ENCODE data around the gene CBR3. TPM values are rescaled to one million over a fixed set of nuclear protein-coding genes. Genes with fewer than 3 reads are reported as not detected.

The CBR3 gene
- total and polyA plus RNA-seq, 2 donors: 1.5 to 9.1 TPM

DNA sequence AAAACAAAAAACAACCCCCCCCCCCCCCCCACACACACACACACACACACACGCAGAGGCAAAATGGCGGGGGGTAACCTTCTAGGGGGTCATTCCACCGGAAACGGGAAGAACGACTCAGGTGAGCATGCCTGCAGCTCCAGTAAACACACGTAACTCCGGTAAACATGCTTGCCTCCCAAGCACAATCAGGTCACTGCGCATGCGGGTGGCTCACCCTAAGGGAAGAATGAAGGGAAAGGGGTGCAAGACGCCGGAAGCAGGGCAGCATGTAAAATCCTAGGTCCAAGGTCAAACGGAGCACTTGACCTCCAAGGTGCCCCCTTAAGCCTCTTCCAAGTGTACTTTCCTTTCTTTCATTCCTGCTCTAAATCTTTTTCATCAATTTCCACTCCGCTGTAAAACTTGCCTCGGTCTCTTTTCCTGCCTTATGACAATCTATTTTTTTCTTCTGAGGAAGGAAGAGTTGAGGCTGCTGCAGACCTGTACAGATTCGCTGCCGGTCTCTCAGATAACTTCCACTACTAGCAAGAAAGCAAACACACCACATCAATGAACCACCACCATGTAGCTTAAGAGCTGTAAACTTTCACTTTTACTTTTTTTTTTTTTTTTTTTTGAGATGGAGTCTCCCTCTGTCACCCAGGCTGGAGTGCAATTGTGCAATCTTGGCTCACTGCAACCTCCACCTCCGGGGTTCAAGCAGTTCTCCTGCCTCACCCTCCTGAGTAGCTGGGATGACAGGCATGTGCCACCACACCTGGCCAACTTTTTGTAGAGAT lies 21.0 kb upstream of the CBR3 start:
- Histone ChIP-seq H3K27me3 (ENCODE audit: control insufficient read depth in 2 of 2, insufficient read depth in 1 of 2, low read length in 1 of 2) (no peaks in the 10 kb centered on the region), H3K4me3 (ENCODE audit: low read length in 2 of 2) (peak overlapping the region in 1 of 2 donors; percentile 37), H3K4me1 (ENCODE audit: control insufficient read depth in 2 of 2, insufficient read depth in 2 of 2, low read length in 2 of 2) (peaks cover 12 to 28% of the 10 kb centered on the region in 2 donors), H3K27ac (ENCODE audit: low read depth in 1 of 2, low read length in 1 of 2) (peak overlapping the region; percentile 73 to 94), H3K9me3 (ENCODE audit: control insufficient read depth in 2 of 2, insufficient read depth in 1 of 2, low read length in 1 of 2) (no peaks in the 10 kb centered on the region), H3K36me3 (ENCODE audit: control insufficient read depth in 2 of 2, insufficient read depth in 2 of 2, low read length in 1 of 2) (no peaks in the 10 kb centered on the region)
- WGBS: 44% methylated on average over 17 of the region's 17 CpGs
- DNase-seq (ENCODE audit: low read depth in 6 of 9, low spot score in 9 of 9): peak in 7 of 9 donors; percentile 58 to 87 (median 71)

DNA sequence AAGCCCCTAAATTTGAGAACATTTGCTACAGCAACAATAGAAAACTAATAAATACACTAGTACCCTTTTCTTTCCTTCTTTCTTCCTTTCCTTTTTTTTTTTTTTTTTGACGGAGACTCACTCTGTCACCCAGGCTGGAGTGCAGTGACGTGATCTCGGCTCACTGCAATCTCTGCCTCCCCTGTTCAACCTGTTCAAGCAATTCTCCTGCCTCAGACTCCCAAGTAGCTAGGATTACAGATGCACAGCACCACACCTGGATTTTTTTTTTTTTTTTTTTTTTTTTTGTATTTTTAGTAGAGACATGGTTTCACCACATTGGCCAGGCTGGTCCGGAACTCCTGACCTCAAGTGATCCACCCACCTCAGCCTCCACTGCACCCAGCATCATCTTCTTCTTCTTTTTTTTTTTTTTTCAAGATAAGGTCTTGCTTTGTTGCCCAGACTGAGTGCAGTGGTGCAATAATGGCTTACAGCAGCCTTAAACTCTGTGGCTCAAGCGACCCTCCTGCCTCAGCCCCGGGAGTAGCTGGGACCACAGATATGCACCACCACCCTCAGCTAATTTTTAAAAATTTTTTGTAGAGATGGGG lies 19.6 kb upstream of the CBR3 start:
- 89% methylated on average over 6 of the region's 6 CpGs for WGBS
- no peaks in the 10 kb centered on the region for H3K27me3 ChIP-seq (ENCODE audit: control insufficient read depth in 2 of 2, insufficient read depth in 1 of 2, low read length in 1 of 2)
- peak overlapping the region in 1 of 2 donors; percentile 68 for H3K27ac ChIP-seq (ENCODE audit: low read depth in 1 of 2, low read length in 1 of 2)
- no peaks in the 10 kb centered on the region for H3K36me3 ChIP-seq (ENCODE audit: control insufficient read depth in 2 of 2, insufficient read depth in 2 of 2, low read length in 1 of 2)
- no peak overlapping the region for H3K4me3 ChIP-seq (ENCODE audit: low read length in 2 of 2)
- no peak for DNase-seq (ENCODE audit: low read depth in 6 of 9, low spot score in 9 of 9)
- H3K9me3 ChIP-seq (ENCODE audit: control insufficient read depth in 2 of 2, insufficient read depth in 1 of 2, low read length in 1 of 2): no peaks in the 10 kb centered on the region
- H3K4me1 ChIP-seq (ENCODE audit: control insufficient read depth in 2 of 2, insufficient read depth in 2 of 2, low read length in 2 of 2): peaks cover 17 to 35% of the 10 kb centered on the region in 2 donors

DNA sequence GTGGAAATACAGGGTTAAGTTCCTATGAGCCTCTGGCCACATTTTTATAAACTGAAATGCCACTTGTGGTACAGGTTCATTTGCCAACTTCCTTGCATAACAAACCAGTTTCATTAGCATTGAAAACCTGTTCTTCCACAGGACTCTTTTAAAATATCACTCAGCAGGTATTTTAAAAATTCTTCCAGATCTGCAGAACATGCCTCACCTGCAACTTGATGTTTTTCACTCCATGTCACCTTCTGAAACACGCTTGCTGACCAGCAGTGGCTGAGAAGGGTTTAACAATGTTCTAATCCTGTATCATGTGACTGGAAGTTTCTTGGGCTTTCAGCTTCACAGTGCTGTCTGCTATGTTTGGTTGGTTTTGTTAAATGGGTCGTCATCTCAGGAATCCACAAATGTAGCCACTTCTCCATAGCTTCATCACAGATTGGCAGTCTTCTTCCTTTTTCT lies 17.6 kb upstream of the CBR3 start:
- H3K36me3 ChIP-seq (ENCODE audit: control insufficient read depth in 2 of 2, insufficient read depth in 2 of 2, low read length in 1 of 2): no peaks in the 10 kb centered on the region
- H3K4me3 ChIP-seq (ENCODE audit: low read length in 2 of 2): no peak overlapping the region
- peaks cover 23 to 47% of the 10 kb centered on the region in 2 donors for H3K4me1 ChIP-seq (ENCODE audit: control insufficient read depth in 2 of 2, insufficient read depth in 2 of 2, low read length in 2 of 2)
- no peaks in the 10 kb centered on the region for H3K9me3 ChIP-seq (ENCODE audit: control insufficient read depth in 2 of 2, insufficient read depth in 1 of 2, low read length in 1 of 2)
- no peaks in the 10 kb centered on the region for H3K27me3 ChIP-seq (ENCODE audit: control insufficient read depth in 2 of 2, insufficient read depth in 1 of 2, low read length in 1 of 2)
- 94% methylated on average over 2 of the region's 2 CpGs for WGBS
- DNase-seq (ENCODE audit: low read depth in 6 of 9, low spot score in 9 of 9): no peak
- no peak overlapping the region for H3K27ac ChIP-seq (ENCODE audit: low read depth in 1 of 2, low read length in 1 of 2)

DNA sequence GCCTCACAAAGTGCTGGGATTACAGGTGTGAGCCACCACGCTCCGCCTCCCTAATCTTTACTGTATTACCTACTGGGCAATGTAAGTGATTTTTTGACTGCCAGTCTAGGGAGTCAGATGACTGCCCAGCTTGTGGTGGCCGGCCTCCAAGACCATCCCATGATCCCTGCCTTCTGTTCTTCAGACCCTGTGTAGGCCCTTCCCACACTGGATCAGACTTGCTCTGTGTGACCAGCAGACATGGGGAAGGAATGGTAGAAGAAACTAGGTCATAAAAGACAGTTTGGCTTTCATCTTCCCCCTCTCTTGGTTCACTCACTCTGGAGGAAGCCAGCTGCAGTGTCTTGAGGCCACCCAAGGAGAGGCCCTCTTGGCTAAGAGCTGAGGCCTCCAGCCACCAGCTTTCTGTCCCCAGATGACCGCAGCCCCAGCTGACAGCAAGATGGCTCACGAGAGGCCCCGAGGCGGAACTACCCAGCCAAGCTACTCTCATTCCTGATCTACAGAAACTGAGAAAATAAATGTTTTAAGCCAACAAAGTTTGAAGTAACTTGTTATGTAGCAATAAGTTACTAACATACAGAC lies 14.5 kb upstream of the CBR3 start:
- Histone ChIP-seq H3K4me1 (ENCODE audit: control insufficient read depth in 2 of 2, insufficient read depth in 2 of 2, low read length in 2 of 2) (peaks cover 12 to 22% of the 10 kb centered on the region in 2 donors), H3K27me3 (ENCODE audit: control insufficient read depth in 2 of 2, insufficient read depth in 1 of 2, low read length in 1 of 2) (no peaks in the 10 kb centered on the region), H3K4me3 (ENCODE audit: low read length in 2 of 2) (no peak overlapping the region), H3K9me3 (ENCODE audit: control insufficient read depth in 2 of 2, insufficient read depth in 1 of 2, low read length in 1 of 2) (no peaks in the 10 kb centered on the region), H3K36me3 (ENCODE audit: control insufficient read depth in 2 of 2, insufficient read depth in 2 of 2, low read length in 1 of 2) (no peaks in the 10 kb centered on the region), H3K27ac (ENCODE audit: low read depth in 1 of 2, low read length in 1 of 2) (peak overlapping the region; percentile 65 to 68)
- WGBS: 96% methylated on average over 7 of the region's 7 CpGs
- DNase-seq (ENCODE audit: low read depth in 6 of 9, low spot score in 9 of 9): peak in 1 of 9 donors; percentile 59

DNA sequence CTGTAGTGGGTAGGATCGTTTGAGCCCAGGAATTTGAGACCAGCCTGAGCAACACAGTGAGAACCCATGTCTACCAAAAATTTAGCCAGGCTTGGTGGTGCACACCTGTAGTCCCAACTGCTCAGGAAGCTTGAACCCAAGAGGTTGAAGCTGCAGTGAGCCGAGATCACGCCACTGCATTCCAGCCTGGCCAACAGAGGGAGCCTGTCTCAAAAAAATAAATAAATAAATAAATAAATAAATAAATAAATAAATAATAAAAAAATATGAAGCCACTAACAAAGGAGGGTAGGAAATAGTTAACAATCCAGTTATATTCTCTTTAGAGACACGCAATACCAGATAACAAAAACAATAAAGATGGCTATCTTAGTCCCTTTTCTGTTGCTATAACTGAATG lies 11.9 kb upstream of the CBR3 start:
- no peak overlapping the region for H3K4me3 ChIP-seq (ENCODE audit: low read length in 2 of 2)
- 90% methylated on average over 4 of the region's 4 CpGs for WGBS
- no peak overlapping the region for H3K27ac ChIP-seq (ENCODE audit: low read depth in 1 of 2, low read length in 1 of 2)
- peaks cover 13 to 19% of the 10 kb centered on the region in 2 donors for H3K4me1 ChIP-seq (ENCODE audit: control insufficient read depth in 2 of 2, insufficient read depth in 2 of 2, low read length in 2 of 2)
- no peaks in the 10 kb centered on the region for H3K36me3 ChIP-seq (ENCODE audit: control insufficient read depth in 2 of 2, insufficient read depth in 2 of 2, low read length in 1 of 2)
- H3K9me3 ChIP-seq (ENCODE audit: control insufficient read depth in 2 of 2, insufficient read depth in 1 of 2, low read length in 1 of 2): no peaks in the 10 kb centered on the region
- peaks cover 0 to 2% of the 10 kb centered on the region in 2 donors for H3K27me3 ChIP-seq (ENCODE audit: control insufficient read depth in 2 of 2, insufficient read depth in 1 of 2, low read length in 1 of 2)
- DNase-seq (ENCODE audit: low read depth in 6 of 9, low spot score in 9 of 9): no peak

DNA sequence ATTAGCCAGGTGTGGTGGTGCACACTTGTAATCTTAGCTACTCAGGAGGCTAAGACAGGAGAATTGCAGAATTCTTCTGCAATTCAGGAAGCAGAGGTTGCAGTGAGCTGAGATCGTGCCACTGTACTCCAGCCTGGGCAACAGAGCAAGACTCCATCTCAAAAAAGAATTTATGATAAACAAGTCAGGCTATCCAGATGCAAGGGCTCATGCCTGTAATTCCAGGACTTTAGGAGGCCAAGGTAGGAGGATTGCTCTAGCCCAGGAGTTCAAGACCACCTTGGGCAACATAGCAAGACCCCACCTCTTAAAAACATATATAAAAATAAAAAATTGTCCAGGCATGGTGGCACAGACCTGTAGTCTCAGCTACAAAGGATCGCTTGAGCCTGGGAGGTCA lies 10.5 kb upstream of the CBR3 start:
- Histone ChIP-seq H3K9me3 (ENCODE audit: control insufficient read depth in 2 of 2, insufficient read depth in 1 of 2, low read length in 1 of 2) (no peaks in the 10 kb centered on the region), H3K36me3 (ENCODE audit: control insufficient read depth in 2 of 2, insufficient read depth in 2 of 2, low read length in 1 of 2) (no peaks in the 10 kb centered on the region), H3K4me3 (ENCODE audit: low read length in 2 of 2) (no peak overlapping the region), H3K4me1 (ENCODE audit: control insufficient read depth in 2 of 2, insufficient read depth in 2 of 2, low read length in 2 of 2) (peaks cover 13 to 19% of the 10 kb centered on the region in 2 donors), H3K27me3 (ENCODE audit: control insufficient read depth in 2 of 2, insufficient read depth in 1 of 2, low read length in 1 of 2) (peaks cover 0 to 8% of the 10 kb centered on the region in 2 donors), H3K27ac (ENCODE audit: low read depth in 1 of 2, low read length in 1 of 2) (no peak overlapping the region)
- WGBS: 96% methylated on average over 2 of the region's 2 CpGs
- no peak for DNase-seq (ENCODE audit: low read depth in 6 of 9, low spot score in 9 of 9)

DNA sequence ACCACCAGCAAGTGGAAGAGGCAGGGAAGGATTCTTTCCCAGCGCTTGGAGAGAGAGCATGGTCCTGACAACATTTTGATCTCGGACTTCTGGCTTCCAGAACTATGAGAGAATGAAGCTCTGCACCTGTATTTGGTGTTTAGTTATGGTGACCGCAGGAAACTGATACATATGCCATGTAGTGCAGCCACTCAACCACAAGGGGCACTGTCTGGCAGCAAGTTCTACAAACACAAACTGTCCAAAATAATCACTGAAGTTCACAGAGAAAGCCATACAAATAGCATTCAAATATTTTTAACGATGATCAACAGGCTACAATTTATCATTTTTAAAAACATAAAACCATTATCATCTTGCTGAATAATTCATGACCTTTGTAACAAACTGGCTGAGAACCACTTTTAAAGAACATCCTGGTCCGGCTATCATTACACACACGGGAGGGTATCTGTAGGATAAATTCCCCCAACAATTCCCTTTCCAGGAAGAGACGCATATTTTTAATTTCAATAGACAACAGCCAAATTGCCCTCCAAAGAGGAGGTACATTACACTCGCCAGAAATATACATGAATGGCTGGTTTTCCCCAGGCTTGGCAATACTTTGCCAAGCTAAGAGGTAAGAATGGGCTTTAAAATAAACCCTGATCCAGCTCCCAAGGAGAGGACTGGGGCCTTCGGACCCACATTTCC lies 9.2 kb upstream of the CBR3 start:
- 47% methylated on average over 9 of the region's 9 CpGs for WGBS
- Histone ChIP-seq H3K9me3 (ENCODE audit: control insufficient read depth in 2 of 2, insufficient read depth in 1 of 2, low read length in 1 of 2) (no peaks in the 10 kb centered on the region), H3K27me3 (ENCODE audit: control insufficient read depth in 2 of 2, insufficient read depth in 1 of 2, low read length in 1 of 2) (peaks cover 2 to 14% of the 10 kb centered on the region in 2 donors), H3K36me3 (ENCODE audit: control insufficient read depth in 2 of 2, insufficient read depth in 2 of 2, low read length in 1 of 2) (no peaks in the 10 kb centered on the region), H3K4me3 (ENCODE audit: low read length in 2 of 2) (no peak overlapping the region), H3K4me1 (ENCODE audit: control insufficient read depth in 2 of 2, insufficient read depth in 2 of 2, low read length in 2 of 2) (peaks cover 5 to 7% of the 10 kb centered on the region in 2 donors), H3K27ac (ENCODE audit: low read depth in 1 of 2, low read length in 1 of 2) (no peak overlapping the region)
- peak in 3 of 9 donors; percentile 48 to 74 (median 70) for DNase-seq (ENCODE audit: low read depth in 6 of 9, low spot score in 9 of 9)

DNA sequence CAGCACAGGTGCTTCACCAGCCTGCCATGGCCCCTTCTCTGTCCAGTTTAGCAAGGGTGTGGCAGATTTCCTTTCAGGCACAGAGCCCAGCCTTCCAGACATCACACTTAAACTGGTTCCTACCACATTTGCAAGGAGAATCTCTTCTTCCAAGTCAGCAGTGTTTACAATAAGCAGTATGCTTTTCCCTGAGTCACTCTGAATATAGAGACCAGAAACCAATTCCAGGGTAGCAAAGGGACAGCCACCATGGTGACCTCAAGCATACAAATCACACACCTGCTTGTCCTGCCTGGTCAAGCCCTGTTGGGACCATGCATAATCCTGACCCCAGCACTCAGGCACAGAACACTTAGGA lies 8.7 kb upstream of the CBR3 start:
- Histone ChIP-seq H3K27me3 (ENCODE audit: control insufficient read depth in 2 of 2, insufficient read depth in 1 of 2, low read length in 1 of 2) (peaks cover 3 to 15% of the 10 kb centered on the region in 2 donors), H3K4me3 (ENCODE audit: low read length in 2 of 2) (no peak overlapping the region), H3K9me3 (ENCODE audit: control insufficient read depth in 2 of 2, insufficient read depth in 1 of 2, low read length in 1 of 2) (no peaks in the 10 kb centered on the region), H3K36me3 (ENCODE audit: control insufficient read depth in 2 of 2, insufficient read depth in 2 of 2, low read length in 1 of 2) (no peaks in the 10 kb centered on the region), H3K4me1 (ENCODE audit: control insufficient read depth in 2 of 2, insufficient read depth in 2 of 2, low read length in 2 of 2) (peaks cover 2 to 3% of the 10 kb centered on the region in 2 donors), H3K27ac (ENCODE audit: low read depth in 1 of 2, low read length in 1 of 2) (no peak overlapping the region)
- DNase-seq (ENCODE audit: low read depth in 6 of 9, low spot score in 9 of 9): no peak

Measured in thymus (tissue), 11 donors.